ENCODE measurements around the gene CCDC88B. TPM values are rescaled to one million over a fixed set of nuclear protein-coding genes. Genes with fewer than 3 reads are reported as not detected.

CCDC88B gene
- total RNA-seq, 1 experiment from 2014 or later: 9.6 TPM

- no peaks in the 10 kb centered on the region for H3K9me3 ChIP-seq (ENCODE audit: insufficient read depth, low read depth)
- no peak overlapping the region for H2AFZ ChIP-seq
- no peak for DNase-seq
- peaks cover 25% of the 10 kb centered on the region for H3F3A ChIP-seq (ENCODE audit: insufficient read depth, low read depth)
- H3K27ac ChIP-seq: no peak overlapping the region
- intact Hi-C loops (cut with micrococcal nuclease; ENCODE audit: unreplicated experiment): no loop called here
- no peaks in the 10 kb centered on the region for H3K79me2 ChIP-seq (ENCODE audit: low read depth)
- H3K36me3 ChIP-seq (ENCODE audit: low read depth): no peaks in the 10 kb centered on the region
- no peaks in the 10 kb centered on the region for H3K9me2 ChIP-seq (ENCODE audit: insufficient read depth)
- no peak overlapping the region for H3K4me2 ChIP-seq
- no peak overlapping the region for H3K4me3 ChIP-seq
- ChIA-PET CTCF (interaction anchor here (0.6 to 1.2 kb wide), 3 partner anchors 18 to 262 kb away, joined by 4 to 9 read pairs (median 6); no protein-coding TSS in a partner anchor), POLR2A (ENCODE audit: unreplicated experiment) (no interaction called here)
- peaks cover 44% of the 10 kb centered on the region for H3K4me1 ChIP-seq (replicated peaks; ENCODE audit: insufficient read depth)
- no peak for TF ChIP-seq CTCF (conservative IDR thresholded peaks at IDR 0.05)
- TF ChIP-seq EZH2 (IDR thresholded peaks at IDR 0.05; ENCODE audit: low read depth): no peak
- no TSS peak for BruUV-seq (replicated peaks)
- no peaks in the 10 kb centered on the region for H3K27me3 ChIP-seq (ENCODE audit: insufficient read depth, low read depth)
- no peaks in the 10 kb centered on the region for H4K20me1 ChIP-seq (ENCODE audit: insufficient read depth)
Observed at GRCh38 chr11:64383580-64383979, 43.6 kb downstream of the CCDC88B start.

GRCh38 chr11:64384028-64384737 lies 44.2 kb downstream of the CCDC88B start:
- H3F3A ChIP-seq (ENCODE audit: insufficient read depth, low read depth): peaks cover 25% of the 10 kb centered on the region
- no peak for DNase-seq
- intact Hi-C loops (cut with micrococcal nuclease; ENCODE audit: unreplicated experiment): no loop called here
- no peaks in the 10 kb centered on the region for H3K36me3 ChIP-seq (ENCODE audit: low read depth)
- no peak overlapping the region for H3K4me3 ChIP-seq
- ChIA-PET CTCF (interaction anchor here (0.6 to 1.2 kb wide), 2 partner anchors 67 to 262 kb away, joined by 6 to 9 read pairs; no protein-coding TSS in a partner anchor), POLR2A (ENCODE audit: unreplicated experiment) (no interaction called here)
- TF ChIP-seq EZH2 (IDR thresholded peaks at IDR 0.05; ENCODE audit: low read depth) (no peak), CTCF (conservative IDR thresholded peaks at IDR 0.05) (no peak)
- H2AFZ ChIP-seq: no peak overlapping the region
- H3K4me2 ChIP-seq: no peak overlapping the region
- H3K27ac ChIP-seq: no peak overlapping the region
- no TSS peak for BruUV-seq (replicated peaks)
- no peaks in the 10 kb centered on the region for H3K27me3 ChIP-seq (ENCODE audit: insufficient read depth, low read depth)
- H4K20me1 ChIP-seq (ENCODE audit: insufficient read depth): no peaks in the 10 kb centered on the region
- peaks cover 44% of the 10 kb centered on the region for H3K4me1 ChIP-seq (replicated peaks; ENCODE audit: insufficient read depth)
- no peaks in the 10 kb centered on the region for H3K9me2 ChIP-seq (ENCODE audit: insufficient read depth)
- H3K9me3 ChIP-seq (ENCODE audit: insufficient read depth, low read depth): no peaks in the 10 kb centered on the region
- no peaks in the 10 kb centered on the region for H3K79me2 ChIP-seq (ENCODE audit: low read depth)

- Histone ChIP-seq H3K4me3 (no peak overlapping the region), H3K4me2 (no peak overlapping the region), H4K20me1 (ENCODE audit: insufficient read depth) (no peaks in the 10 kb centered on the region), H3K4me1 (replicated peaks; ENCODE audit: insufficient read depth) (peaks cover 44% of the 10 kb centered on the region), H3K79me2 (ENCODE audit: low read depth) (no peaks in the 10 kb centered on the region), H3F3A (ENCODE audit: insufficient read depth, low read depth) (peaks cover 18% of the 10 kb centered on the region; the same call in 1 of the 2 replicates), H3K9me2 (ENCODE audit: insufficient read depth) (no peaks in the 10 kb centered on the region), H2AFZ (no peak overlapping the region), H3K9me3 (ENCODE audit: insufficient read depth, low read depth) (no peaks in the 10 kb centered on the region), H3K27ac (no peak overlapping the region), H3K36me3 (ENCODE audit: low read depth) (no peaks in the 10 kb centered on the region), H3K27me3 (ENCODE audit: insufficient read depth, low read depth) (no peaks in the 10 kb centered on the region)
- TF ChIP-seq CTCF (conservative IDR thresholded peaks at IDR 0.05) (no peak), EZH2 (IDR thresholded peaks at IDR 0.05; ENCODE audit: low read depth) (no peak)
- no TSS peak for BruUV-seq (replicated peaks)
- ChIA-PET CTCF (interaction anchor here (0.5 to 1.3 kb wide), 4 partner anchors 15 to 890 kb away, joined by 3 to 8 read pairs (median 6); no protein-coding TSS in a partner anchor), POLR2A (ENCODE audit: unreplicated experiment) (interaction anchor here (0.6 to 0.8 kb wide), 2 partner anchors 186 to 348 kb away, joined by 10 to 20 read pairs; no protein-coding TSS in a partner anchor)
- intact Hi-C loops (cut with micrococcal nuclease; ENCODE audit: unreplicated experiment): no loop called here
- no peak for DNase-seq
Observed at GRCh38 chr11:64384981-64385944, 45.3 kb downstream of the CCDC88B start.
